CD14-positive monocyte (primary cell): ENCODE data around the gene CSMD2. TPM values are rescaled to one million over a fixed set of nuclear protein-coding genes. Genes with fewer than 3 reads are reported as not detected.

Experiments
- DNase-seq, 3 donors: peaks; one replicate each; pipeline ENCODE4 v3.0.0-alpha.2; 2011 to 2022
- H2AFZ ChIP-seq: 2 replicates; pipeline ENCODE4 v1.6.0; 2012; ENCODE audit warnings: mild to moderate bottlenecking, low read depth, low read length, inconsistent platforms; ENCODE audit not compliant: insufficient read depth, poor library complexity, severe bottlenecking
- H3K27ac ChIP-seq, 2 donors: 1 replicate in 1 of 2; 2 replicates in 1 of 2; pipeline ENCODE4 v1.5.1; 2012 to 2013; ENCODE audit warnings: low read length in 2 of 2, control low read depth in 1 of 2, inconsistent platforms in 1 of 2, low read depth in 1 of 2, mild to moderate bottlenecking in 1 of 2
- H3K27me3 ChIP-seq, 2 donors: one replicate each; pipeline versions ENCODE4 v1.6.0 to v1.6.1; 2011 to 2013; ENCODE audit warnings: low read length in 2 of 2; ENCODE audit not compliant: control insufficient read depth in 2 of 2, insufficient read depth in 2 of 2
- H3K36me3 ChIP-seq, 2 donors: replicated peaks in 1 of 2; 1 replicate in 1 of 2; 2 replicates in 1 of 2; pipeline versions ENCODE4 v1.5.1 to v1.6.1; 2012 to 2013; ENCODE audit warnings: low read length in 2 of 2, control low read depth in 1 of 2, inconsistent platforms in 1 of 2, mild to moderate bottlenecking in 1 of 2; ENCODE audit not compliant: insufficient read depth in 2 of 2, control insufficient read depth in 1 of 2
- H3K4me1 ChIP-seq, 2 donors: 1 replicate in 1 of 2; 2 replicates in 1 of 2; pipeline versions ENCODE4 v1.5.1 to v1.6.1; 2012 to 2013; ENCODE audit warnings: low read length in 2 of 2, control low read depth in 1 of 2, inconsistent platforms in 1 of 2, mild to moderate bottlenecking in 1 of 2, moderate library complexity in 1 of 2; ENCODE audit not compliant: insufficient read depth in 2 of 2, control insufficient read depth in 1 of 2
- H3K4me2 ChIP-seq: replicated peaks from 2 replicates; pipeline ENCODE3; 2012; ENCODE audit warnings: low read length, moderate library complexity, mild to moderate bottlenecking; ENCODE audit not compliant: poor library complexity, severe bottlenecking; ENCODE audit errors: extremely low read depth
- H3K4me3 ChIP-seq, 3 experiments: fragments of 200-600 bp in 1 of 3; sonication (generic) in 1 of 3; replicated peaks in 1 of 3; 1 replicate in 2 of 3; 2 replicates in 1 of 3; pipeline ENCODE4 v1.5.1; 2011 to 2013; ENCODE audit warnings: low read length in 3 of 3, mild to moderate bottlenecking in 3 of 3, control low read depth in 2 of 3, low read depth in 2 of 3, inconsistent platforms in 1 of 3, moderate library complexity in 1 of 3
- H3K79me2 ChIP-seq: 2 replicates; pipeline ENCODE4 v1.6.0; 2012; ENCODE audit warnings: mild to moderate bottlenecking, control low read depth, inconsistent platforms, low read length, moderate library complexity; ENCODE audit not compliant: insufficient read depth
- H3K9ac ChIP-seq: 2 replicates; pipeline ENCODE4 v1.6.0; 2017; ENCODE audit warnings: low read length, mild to moderate bottlenecking; ENCODE audit not compliant: insufficient read depth, poor library complexity, severe bottlenecking
- H3K9me3 ChIP-seq, 2 donors: replicated peaks in 1 of 2; 1 replicate in 1 of 2; 2 replicates in 1 of 2; pipeline versions ENCODE4 v1.5.1 to v1.6.1; 2012 to 2013; ENCODE audit warnings: low read length in 2 of 2, control low read depth in 1 of 2; ENCODE audit not compliant: control insufficient read depth in 1 of 2, insufficient read depth in 1 of 2
- H4K20me1 ChIP-seq: 2 replicates; pipeline ENCODE4 v1.6.0; 2012; ENCODE audit warnings: mild to moderate bottlenecking, low read length, control low read depth, moderate library complexity; ENCODE audit not compliant: insufficient read depth
- H3K27ac Mint-ChIP-seq, 7 donors: one replicate each; pipeline ENCODE4 v1.8.0; 2020; ENCODE audit warnings: mild to moderate bottlenecking in 7 of 7, mixed read lengths in 7 of 7, moderate library complexity in 6 of 7, inconsistent platforms in 2 of 7
- H3K27me3 Mint-ChIP-seq, 3 donors: one replicate each; pipeline ENCODE4 v1.8.0; 2021 to 2022; ENCODE audit warnings: low read depth in 3 of 3, mild to moderate bottlenecking in 3 of 3, mixed read lengths in 3 of 3, moderate library complexity in 3 of 3, inconsistent platforms in 1 of 3
- H3K36me3 Mint-ChIP-seq, 2 donors: one replicate each; pipeline ENCODE4 v1.8.0; 2020; ENCODE audit warnings: mixed read lengths in 2 of 2, inconsistent platforms in 1 of 2, mild to moderate bottlenecking in 1 of 2
- H3K4me1 Mint-ChIP-seq: one replicate; pipeline ENCODE4 v1.8.0; 2020; ENCODE audit warnings: mild to moderate bottlenecking, mixed read lengths
- H3K4me3 Mint-ChIP-seq, 2 donors: one replicate each; pipeline ENCODE4 v1.8.0; 2020; ENCODE audit warnings: mild to moderate bottlenecking in 2 of 2, mixed read lengths in 2 of 2, moderate library complexity in 1 of 2
- H3K9me3 Mint-ChIP-seq, 7 donors: one replicate each; pipeline ENCODE4 v1.8.0; 2020 to 2022; ENCODE audit warnings: mixed read lengths in 7 of 7, mild to moderate bottlenecking in 6 of 7, moderate library complexity in 6 of 7, inconsistent platforms in 2 of 7
- CTCF ChIP-seq: fragments of 200-600 bp; IDR thresholded peaks from one replicate; pipeline ENCODE4 v1.8.0; 2022; ENCODE audit warnings: antibody characterized with exemption, mild to moderate bottlenecking
- WGBS: methylation state at CpG from one replicate; pipeline ENCODE4 v1.1.5; 2013; ENCODE audit warnings: missing lambda C conversion rate; ENCODE audit not compliant: insufficient coverage; 5-methylcytosine and 5-hydroxymethylcytosine counted together
- intact Hi-C, 2 donors: fragments of 100-400 bp; cut with micrococcal nuclease; formaldehyde crosslinking; loops; one replicate each; pipeline versions ENCODE4 v1.15.0 to v1.15.1; 2023
- polyA plus RNA-seq, 3 donors: library from polyadenylated mRNA; depleted of rRNA in 1 of 3; unstranded in 2 of 3; stranded (reverse) in 1 of 3; fragments of 300-500 nt in 2 of 3; fragments of >200 nt in 1 of 3; fragmentation: Illumina TruSeq in 2 of 3; gene quantifications; 1 replicate in 2 of 3; 2 replicates in 1 of 3; pipeline ENCODE4 v1.2.3, GENCODE V29; 2012 to 2021

CSMD2 gene
- polyA plus RNA-seq, 3 donors: 0.04 TPM; not detected in 2

GRCh38 chr1:34055818-34056217 is 109.2 kb downstream of the CSMD2 start:
- Mint-ChIP-seq H3K36me3 (no peaks in the 10 kb centered on the region), H3K4me1 (no peaks in the 10 kb centered on the region), H3K27ac (no peak overlapping the region), H3K4me3 (no peak overlapping the region), H3K27me3 (peaks cover 3 to 11% (median 3%) of the 10 kb centered on the region in 3 donors), H3K9me3 (peaks cover 0 to 3% (median 0%) of the 10 kb centered on the region in 7 donors)
- no peaks in the 10 kb centered on the region for H3K4me1 ChIP-seq
- 91% methylated on average over 5 of the region's 5 CpGs for WGBS
- no peak overlapping the region for H2AFZ ChIP-seq
- DNase-seq: no peak
- H3K9ac ChIP-seq: no peak overlapping the region
- H4K20me1 ChIP-seq: no peaks in the 10 kb centered on the region
- no peaks in the 10 kb centered on the region for H3K9me3 ChIP-seq
- no peak for TF ChIP-seq CTCF
- no peak overlapping the region for H3K4me2 ChIP-seq
- intact Hi-C loops: no loop called here
- no peaks in the 10 kb centered on the region for H3K79me2 ChIP-seq
- H3K36me3 ChIP-seq: no peaks in the 10 kb centered on the region
- H3K4me3 ChIP-seq: no peak overlapping the region
- no peak overlapping the region for H3K27ac ChIP-seq
- H3K27me3 ChIP-seq: no peaks in the 10 kb centered on the region

GRCh38 chr1:34054920-34055319 is 110.1 kb downstream of the CSMD2 start:
- TF ChIP-seq CTCF: no peak
- no CpG with 5 or more reads among the region's 1 CpG for WGBS
- no peak overlapping the region for H3K27ac Mint-ChIP-seq

More at GRCh38 chr1:34054920-34055319, 110.1 kb downstream of the CSMD2 start:
- Histone ChIP-seq H3K4me1 (no peaks in the 10 kb centered on the region), H4K20me1 (no peaks in the 10 kb centered on the region), H3K27me3 (no peaks in the 10 kb centered on the region), H3K27ac (no peak overlapping the region), H2AFZ (no peak overlapping the region), H3K79me2 (no peaks in the 10 kb centered on the region), H3K4me2 (no peak overlapping the region), H3K36me3 (no peaks in the 10 kb centered on the region), H3K4me3 (no peak overlapping the region), H3K9ac (no peak overlapping the region), H3K9me3 (peaks cover under 1 to 6% of the 10 kb centered on the region in 2 donors)
- no peak for DNase-seq
- Mint-ChIP-seq H3K4me1 (no peaks in the 10 kb centered on the region), H3K4me3 (no peak overlapping the region), H3K36me3 (no peaks in the 10 kb centered on the region), H3K9me3 (peaks cover 0 to 2% (median 0%) of the 10 kb centered on the region in 7 donors), H3K27me3 (peaks cover 3 to 11% (median 3%) of the 10 kb centered on the region in 3 donors)
- intact Hi-C loops: no loop called here
